Neural progenitor cell (in vitro differentiated cells): Measurements from ENCODE around the gene ERC2.

Source experiments
- EZH2 ChIP-seq: fragments of 200-600 bp; sonication (generic); IDR thresholded peaks from 2 replicates; pipeline ENCODE4 v1.6.1; 2017; ENCODE audit warnings: antibody characterized with exemption, mild to moderate bottlenecking, moderate library complexity
- EZH2phosphoT487 ChIP-seq: fragments of 200-600 bp; sonication (generic); IDR thresholded peaks from 2 replicates; pipeline ENCODE4 v1.6.1; 2017; ENCODE audit warnings: antibody characterized with exemption
- TF ChIP-seq, protein P1 (sequence below): fragments of 200-600 bp; sonication (generic); IDR thresholded peaks from 2 replicates; pipeline ENCODE4 v1.5.1; 2017; ENCODE audit warnings: antibody characterized with exemption, mild to moderate bottlenecking

DNA sequence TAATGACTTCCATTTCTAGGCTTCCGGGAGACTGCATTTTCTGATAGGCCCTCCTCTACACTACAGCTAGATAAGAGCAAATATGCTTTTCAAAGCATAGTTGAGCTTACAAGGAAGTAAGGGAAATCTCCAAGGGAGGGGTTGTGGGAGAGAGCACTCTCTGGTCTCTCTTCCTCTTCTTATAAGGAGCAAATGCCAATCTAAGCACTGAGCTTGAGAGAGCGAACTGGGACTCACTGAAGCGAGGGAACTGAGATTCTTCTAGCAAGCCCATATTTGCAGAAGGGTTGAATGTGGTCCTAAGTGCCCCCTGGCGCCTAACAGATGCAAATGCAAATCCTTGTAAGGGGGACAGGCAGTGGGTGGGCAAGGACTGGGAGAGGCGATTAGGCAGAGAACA, 164.8 kb downstream of the ERC2 start:
- TF ChIP-seq, protein P1, sequence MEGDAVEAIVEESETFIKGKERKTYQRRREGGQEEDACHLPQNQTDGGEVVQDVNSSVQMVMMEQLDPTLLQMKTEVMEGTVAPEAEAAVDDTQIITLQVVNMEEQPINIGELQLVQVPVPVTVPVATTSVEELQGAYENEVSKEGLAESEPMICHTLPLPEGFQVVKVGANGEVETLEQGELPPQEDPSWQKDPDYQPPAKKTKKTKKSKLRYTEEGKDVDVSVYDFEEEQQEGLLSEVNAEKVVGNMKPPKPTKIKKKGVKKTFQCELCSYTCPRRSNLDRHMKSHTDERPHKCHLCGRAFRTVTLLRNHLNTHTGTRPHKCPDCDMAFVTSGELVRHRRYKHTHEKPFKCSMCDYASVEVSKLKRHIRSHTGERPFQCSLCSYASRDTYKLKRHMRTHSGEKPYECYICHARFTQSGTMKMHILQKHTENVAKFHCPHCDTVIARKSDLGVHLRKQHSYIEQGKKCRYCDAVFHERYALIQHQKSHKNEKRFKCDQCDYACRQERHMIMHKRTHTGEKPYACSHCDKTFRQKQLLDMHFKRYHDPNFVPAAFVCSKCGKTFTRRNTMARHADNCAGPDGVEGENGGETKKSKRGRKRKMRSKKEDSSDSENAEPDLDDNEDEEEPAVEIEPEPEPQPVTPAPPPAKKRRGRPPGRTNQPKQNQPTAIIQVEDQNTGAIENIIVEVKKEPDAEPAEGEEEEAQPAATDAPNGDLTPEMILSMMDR, result peak; percentile 78
- no peak for TF ChIP-seq EZH2
- TF ChIP-seq EZH2phosphoT487, result no peak
